ENCODE measurements around the gene BATF3. TPM values are rescaled to one million over a fixed set of nuclear protein-coding genes. Genes with fewer than 3 reads are reported as not detected.

The BATF3 gene
- total RNA-seq, 1 experiment from 2014 or later: 2.1 TPM

DNA sequence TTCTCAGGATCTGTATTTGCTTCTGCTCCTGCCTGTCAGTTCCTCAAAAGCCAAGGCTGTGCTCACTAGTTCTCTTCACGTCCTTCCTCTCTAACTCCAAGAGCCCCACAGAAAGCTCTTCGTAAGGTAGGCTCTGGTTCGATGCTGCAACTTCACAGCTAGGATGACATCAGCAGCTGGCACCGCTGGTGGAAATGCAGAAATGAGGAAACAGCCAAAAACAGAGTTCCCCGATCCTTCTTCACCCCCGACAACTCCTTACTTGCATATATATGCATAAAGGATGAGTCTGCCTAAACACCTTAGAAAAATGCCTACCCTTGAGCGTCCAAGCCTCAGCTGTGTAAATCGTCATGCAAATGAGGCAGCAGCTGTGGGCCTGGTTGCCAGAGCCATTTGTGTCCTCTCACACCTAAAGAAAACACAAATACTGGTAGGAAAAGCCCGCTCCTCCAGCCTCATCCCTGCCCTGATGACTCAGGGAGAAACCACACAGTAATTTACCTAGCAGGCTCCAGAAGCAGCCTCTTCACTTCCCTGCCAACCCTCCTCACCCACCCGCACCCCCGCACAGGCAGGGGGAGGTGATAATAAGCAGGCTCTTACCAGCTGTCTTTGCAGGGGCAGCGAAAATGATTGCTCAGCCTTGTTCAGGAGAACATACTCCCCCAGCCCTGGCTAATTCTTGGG, 28.2 kb downstream of the BATF3 start:
- no peaks in the 10 kb centered on the region for H3K9me3 ChIP-seq (ENCODE audit: control insufficient read depth, low read depth, low read length)
- no peak overlapping the region for H3K27ac ChIP-seq (ENCODE audit: insufficient read length, low read depth, low read length)
- no peak overlapping the region for H3K18ac ChIP-seq (ENCODE audit: insufficient read length, low read depth, low read length)
- H2BK15ac ChIP-seq (ENCODE audit: low read depth, low read length): no peak overlapping the region
- H3K4ac ChIP-seq (ENCODE audit: low read depth, low read length): no peak overlapping the region
- H2BK120ac ChIP-seq (ENCODE audit: low read depth, low read length, poor library complexity, severe bottlenecking): no peak overlapping the region
- 0 out of 2 replicates have a peak overlapping the region, but pooled peaks have one; percentile 61 for H3K14ac ChIP-seq (ENCODE audit: insufficient read depth, low read length)
- Mint-ChIP-seq H3K27me3 (ENCODE audit: low read depth) (peaks cover 13% of the 10 kb centered on the region), H3K4me1 (peaks cover 17 to 21% of the 10 kb centered on the region in 2 experiments), H3K9me3 (no peaks in the 10 kb centered on the region; a peak in 1 of 5 replicates), H3K27ac (peak overlapping the region in 2 of 3 experiments; percentile 1 to 20; a peak in 3 of 7 replicates), H3K4me3 (no peak overlapping the region), H3K36me3 (ENCODE audit: insufficient read depth in 1 of 3, low read depth in 3 of 3) (no peaks in the 10 kb centered on the region)
- no peak overlapping the region for H2BK12ac ChIP-seq (ENCODE audit: insufficient read length, low read depth, low read length)
- no peak overlapping the region for H4K5ac ChIP-seq (ENCODE audit: insufficient read length, low read depth, low read length)
- peak overlapping the region; percentile 60 for H2AFZ ChIP-seq (ENCODE audit: low read length)
- H3K27me3 ChIP-seq (ENCODE audit: insufficient read depth, low read length): 0 out of 2 replicates have a peak, but pooled peaks cover 2% of the 10 kb centered on the region
- TF ChIP-seq, protein P1, sequence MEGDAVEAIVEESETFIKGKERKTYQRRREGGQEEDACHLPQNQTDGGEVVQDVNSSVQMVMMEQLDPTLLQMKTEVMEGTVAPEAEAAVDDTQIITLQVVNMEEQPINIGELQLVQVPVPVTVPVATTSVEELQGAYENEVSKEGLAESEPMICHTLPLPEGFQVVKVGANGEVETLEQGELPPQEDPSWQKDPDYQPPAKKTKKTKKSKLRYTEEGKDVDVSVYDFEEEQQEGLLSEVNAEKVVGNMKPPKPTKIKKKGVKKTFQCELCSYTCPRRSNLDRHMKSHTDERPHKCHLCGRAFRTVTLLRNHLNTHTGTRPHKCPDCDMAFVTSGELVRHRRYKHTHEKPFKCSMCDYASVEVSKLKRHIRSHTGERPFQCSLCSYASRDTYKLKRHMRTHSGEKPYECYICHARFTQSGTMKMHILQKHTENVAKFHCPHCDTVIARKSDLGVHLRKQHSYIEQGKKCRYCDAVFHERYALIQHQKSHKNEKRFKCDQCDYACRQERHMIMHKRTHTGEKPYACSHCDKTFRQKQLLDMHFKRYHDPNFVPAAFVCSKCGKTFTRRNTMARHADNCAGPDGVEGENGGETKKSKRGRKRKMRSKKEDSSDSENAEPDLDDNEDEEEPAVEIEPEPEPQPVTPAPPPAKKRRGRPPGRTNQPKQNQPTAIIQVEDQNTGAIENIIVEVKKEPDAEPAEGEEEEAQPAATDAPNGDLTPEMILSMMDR (conservative IDR thresholded peaks at IDR 0.05): no peak
- WGBS (ENCODE audit: extremely low coverage, insufficient read length, low lambda C conversion rate): no CpG with 5 or more reads among the region's 12 CpGs
- no peak overlapping the region for H3K23ac ChIP-seq (ENCODE audit: insufficient read length, low read depth, low read length)
- H3K56ac ChIP-seq (ENCODE audit: insufficient read length, low read depth, low read length): no peak overlapping the region
- no peak overlapping the region for H4K8ac ChIP-seq (replicated peaks; ENCODE audit: insufficient read length, low read depth, low read length)
- H3K23me2 ChIP-seq (ENCODE audit: insufficient read length, low read depth, low read length, poor library complexity, severe bottlenecking): no peaks in the 10 kb centered on the region
- peak overlapping the region; percentile 51 for H3K4me2 ChIP-seq (ENCODE audit: insufficient read depth, insufficient read length, low read length)
- H2BK5ac ChIP-seq (ENCODE audit: insufficient read length, low read length): no peak overlapping the region
- H4K91ac ChIP-seq (ENCODE audit: insufficient read length, low read depth, low read length): no peak overlapping the region
- no peaks in the 10 kb centered on the region for H3K79me1 ChIP-seq (ENCODE audit: insufficient read depth, low read depth, low read length, poor library complexity, severe bottlenecking)
- H2BK20ac ChIP-seq (ENCODE audit: low read depth, low read length, poor library complexity, severe bottlenecking): no peak overlapping the region
- H3K79me2 ChIP-seq (ENCODE audit: insufficient read depth, low read length): no peaks in the 10 kb centered on the region
- H3K4me1 ChIP-seq (ENCODE audit: insufficient read depth, low read length): peaks cover 9% of the 10 kb centered on the region; the same call in 1 of the 2 replicates
- H3K9ac ChIP-seq (ENCODE audit: extremely low read depth, insufficient read length, low read length): no peak overlapping the region
- H4K20me1 ChIP-seq (ENCODE audit: control insufficient read depth, insufficient read depth, insufficient read length): no peaks in the 10 kb centered on the region
- H2AK5ac ChIP-seq (ENCODE audit: insufficient read length, low read length): no peak overlapping the region
- no peak overlapping the region for H3T11ph ChIP-seq (ENCODE audit: low read length)
- peak; percentile 45 for DNase-seq
